HEK293T (cell line): ENCODE measurements around the gene MAPK8IP2.

Experiments
- CTCF ChIA-PET: fragments of 350-600 bp; formaldehyde crosslinking; extraction: SDS; loops from one replicate; lab custom pipeline; 2021; ENCODE audit warnings: antibody characterized with exemption, inconsistent platforms; lab: Yijun Ruan, JAX
- POLR2A ChIA-PET: fragments of 350-600 bp; formaldehyde crosslinking; extraction: SDS; loops from one replicate; lab custom pipeline; 2020; ENCODE audit warnings: antibody characterized with exemption, inconsistent platforms; lab: Yijun Ruan, JAX
- DNase-seq: peaks from one replicate; pipeline ENCODE4 v3.0.0; 2012; ENCODE audit warnings: mixed read lengths; ENCODE audit errors: extremely low spot score
- ARNT ChIP-seq: fragments of 450-650 bp; IDR thresholded peaks from 2 replicates; pipeline ENCODE4 v1.6.1; 2017; ENCODE audit warnings: mild to moderate bottlenecking
- BHLHE40 ChIP-seq: fragments of 450-650 bp; IDR thresholded peaks from 2 replicates; pipeline ENCODE4 v1.6.1; 2016; ENCODE audit warnings: mild to moderate bottlenecking, moderate library complexity, borderline replicate concordance
- CTBP1 ChIP-seq: fragments of 450-650 bp; IDR thresholded peaks from 2 replicates; pipeline ENCODE4 v1.6.1; 2016; ENCODE audit warnings: borderline replicate concordance
- ELF4 ChIP-seq: fragments of 450-650 bp; IDR thresholded peaks from 2 replicates; pipeline ENCODE4 v1.6.1; 2017; ENCODE audit warnings: antibody characterized with exemption
- FOXA1 ChIP-seq: fragments of 450-650 bp; IDR thresholded peaks from 2 replicates; pipeline ENCODE4 v1.6.1; 2016; ENCODE audit warnings: mild to moderate bottlenecking
- FOXK2 ChIP-seq: fragments of 450-650 bp; IDR thresholded peaks from 2 replicates; pipeline ENCODE4 v1.6.1; 2016; ENCODE audit warnings: mild to moderate bottlenecking
- FOXM1 ChIP-seq: fragments of 450-650 bp; IDR thresholded peaks from 2 replicates; pipeline ENCODE4 v1.6.1; 2017; ENCODE audit warnings: mild to moderate bottlenecking, borderline replicate concordance
- HDGF ChIP-seq: fragments of 450-650 bp; IDR thresholded peaks from 2 replicates; pipeline ENCODE4 v1.6.1; 2017; ENCODE audit warnings: antibody characterized with exemption, borderline replicate concordance
- L3MBTL2 ChIP-seq: fragments of 450-650 bp; conservative IDR thresholded peaks from 2 replicates; pipeline ENCODE4 v1.6.1; 2016; ENCODE audit warnings: mild to moderate bottlenecking
- LEF1 ChIP-seq: fragments of 450-650 bp; IDR thresholded peaks from 2 replicates; pipeline ENCODE4 v1.6.1; 2017; ENCODE audit warnings: mild to moderate bottlenecking, borderline replicate concordance
- NFRKB ChIP-seq: fragments of 450-650 bp; IDR thresholded peaks from 2 replicates; pipeline ENCODE4 v1.6.1; 2016; ENCODE audit warnings: mild to moderate bottlenecking, moderate library complexity
- PKNOX1 ChIP-seq: fragments of 450-650 bp; IDR thresholded peaks from 2 replicates; pipeline ENCODE4 v1.6.1; 2016
- SP1 ChIP-seq: fragments of 450-650 bp; IDR thresholded peaks from 2 replicates; pipeline ENCODE4 v1.6.1; 2017
- SUZ12 ChIP-seq: fragments of 450-650 bp; IDR thresholded peaks from 2 replicates; pipeline ENCODE4 v1.6.1; 2016; ENCODE audit warnings: mild to moderate bottlenecking
- TARDBP ChIP-seq: fragments of 450-650 bp; IDR thresholded peaks from 2 replicates; pipeline ENCODE4 v1.6.1; 2016
- ZNF384 ChIP-seq: fragments of 450-650 bp; IDR thresholded peaks from 2 replicates; pipeline ENCODE4 v1.6.1; 2016

The MAPK8IP2 gene

GRCh38 chr22:50584106-50585096, 16.2 kb upstream of the MAPK8IP2 start:
- TF ChIP-seq ARNT: no peak
- no peak for TF ChIP-seq SUZ12
- no peak for TF ChIP-seq FOXM1
- TF ChIP-seq ELF4: no peak
- TF ChIP-seq HDGF: no peak
- CTCF ChIA-PET: interaction anchor here (0.7 to 1.0 kb wide), 2 partner anchors 36 to 311 kb away, joined by 3 to 7 read pairs; no protein-coding TSS in a partner anchor
- DNase-seq: no peak
- POLR2A ChIA-PET: interaction anchor here (1.0 kb wide), 1 partner anchor 8 kb away, joined by 4 read pairs; no protein-coding TSS in a partner anchor

GRCh38 chr22:50585238-50585637, 15.4 kb upstream of the MAPK8IP2 start:
- no peak for DNase-seq
- POLR2A ChIA-PET: interaction anchor here (1.0 kb wide), 1 partner anchor 9 kb away, joined by 4 read pairs; no protein-coding TSS in a partner anchor
- CTCF ChIA-PET: interaction anchor here (1.0 kb wide), 1 partner anchor 36 kb away, joined by 3 read pairs; no protein-coding TSS in a partner anchor
- no peak for TF ChIP-seq SP1
- no peak for TF ChIP-seq L3MBTL2
- no peak for TF ChIP-seq BHLHE40
- no peak for TF ChIP-seq LEF1
- TF ChIP-seq ZNF384: no peak
- no peak for TF ChIP-seq PKNOX1
- TF ChIP-seq HDGF: no peak
- no peak for TF ChIP-seq ELF4
- TF ChIP-seq SUZ12: no peak
- no peak for TF ChIP-seq CTBP1
- no peak for TF ChIP-seq NFRKB
- TF ChIP-seq TARDBP: no peak
- TF ChIP-seq ARNT: no peak
- TF ChIP-seq FOXM1: no peak
- TF ChIP-seq FOXA1: no peak
- TF ChIP-seq FOXK2: no peak

GRCh38 chr22:50585781-50586180, 14.8 kb upstream of the MAPK8IP2 start:
- ChIA-PET CTCF (no interaction called here), POLR2A (interaction anchor here (1.0 kb wide), 1 partner anchor 9 kb away, joined by 4 read pairs; no protein-coding TSS in a partner anchor)
- no peak for TF ChIP-seq ELF4
- no peak for TF ChIP-seq NFRKB
- no peak for TF ChIP-seq SUZ12
- TF ChIP-seq ARNT: no peak
- no peak for TF ChIP-seq FOXK2
- TF ChIP-seq FOXA1: no peak
- TF ChIP-seq HDGF: no peak
- no peak for TF ChIP-seq ZNF384
- no peak for TF ChIP-seq FOXM1
- no peak for TF ChIP-seq PKNOX1
- TF ChIP-seq LEF1: no peak
- no peak for TF ChIP-seq L3MBTL2
- no peak for TF ChIP-seq TARDBP
- no peak for TF ChIP-seq CTBP1
- TF ChIP-seq BHLHE40: no peak
- TF ChIP-seq SP1: no peak
- no peak for DNase-seq

- TF ChIP-seq ELF4 (no peak), FOXM1 (no peak), CTBP1 (no peak), ARNT (no peak), TARDBP (no peak), FOXK2 (no peak), SP1 (no peak), HDGF (no peak), L3MBTL2 (no peak), ZNF384 (no peak), BHLHE40 (no peak), NFRKB (no peak), SUZ12 (no peak), FOXA1 (no peak), PKNOX1 (no peak), LEF1 (no peak)
- ChIA-PET POLR2A (no interaction called here), CTCF (no interaction called here)
- no peak for DNase-seq
Measured at GRCh38 chr22:50586416-50586815, 14.2 kb upstream of the MAPK8IP2 start.

GRCh38 chr22:50587407-50587806, 13.2 kb upstream of the MAPK8IP2 start:
- POLR2A ChIA-PET: no interaction called here
- CTCF ChIA-PET: interaction anchor here (0.6 kb wide), 1 partner anchor 532 kb away, joined by 3 read pairs; no protein-coding TSS in a partner anchor
- DNase-seq: no peak
- no peak for TF ChIP-seq FOXK2
- no peak for TF ChIP-seq L3MBTL2
- no peak for TF ChIP-seq SUZ12
- no peak for TF ChIP-seq HDGF
- TF ChIP-seq TARDBP: no peak
- no peak for TF ChIP-seq FOXA1

GRCh38 chr22:50595189-50595588, 5.4 kb upstream of the MAPK8IP2 start:
- no peak for TF ChIP-seq NFRKB
- no peak for TF ChIP-seq ELF4
- TF ChIP-seq BHLHE40: no peak
- no peak for TF ChIP-seq L3MBTL2
- TF ChIP-seq HDGF: no peak
- no peak for TF ChIP-seq TARDBP
- TF ChIP-seq FOXK2: no peak
- TF ChIP-seq SUZ12: no peak
- TF ChIP-seq CTBP1: no peak
- no peak for TF ChIP-seq ZNF384

More at GRCh38 chr22:50595189-50595588, 5.4 kb upstream of the MAPK8IP2 start:
- POLR2A ChIA-PET: no interaction called here
- DNase-seq: no peak
- CTCF ChIA-PET: no interaction called here
